HepG2 (cell line): ENCODE measurements around the gene HLA-DMB. TPM values are rescaled to one million over a fixed set of nuclear protein-coding genes. Genes with fewer than 3 reads are reported as not detected.
A peak's percentile ranks its signal among the peaks of the same experiment; 100 is the strongest.

Source experiments
- ARHGAP35 ChIP-seq: sonication (generic); formaldehyde crosslinking; IDR thresholded peaks from 2 replicates; pipeline ENCODE4 v1.9.0; 2022; ENCODE audit warnings: mild to moderate bottlenecking, inconsistent platforms, moderate library complexity, missing genetic modification reagents, borderline replicate concordance
- DPF2 ChIP-seq: sonication (generic); formaldehyde crosslinking; IDR thresholded peaks from 2 replicates; pipeline ENCODE4 v1.4.0; 2020; ENCODE audit warnings: mild to moderate bottlenecking, low read depth, missing genetic modification reagents, borderline replicate concordance
- KAT2B ChIP-seq: fragments of 150-350 bp; IDR thresholded peaks from 2 replicates; pipeline ENCODE4 v1.6.1; 2014; ENCODE audit warnings: low read depth, low read length, borderline replicate concordance
- MAF1 ChIP-seq: sonication (generic); formaldehyde crosslinking; IDR thresholded peaks from 2 replicates; pipeline ENCODE4 v1.5.0; 2020; ENCODE audit warnings: missing genetic modification reagents, borderline replicate concordance
- PAWR ChIP-seq: sonication (generic); formaldehyde crosslinking; IDR thresholded peaks from 2 replicates; pipeline ENCODE4 v1.4.0; 2020; ENCODE audit warnings: missing genetic modification reagents, mild to moderate bottlenecking, borderline replicate concordance
- RBM39 ChIP-seq: fragments of 200-400 bp; formaldehyde crosslinking; IDR thresholded peaks from one replicate; pipeline ENCODE4 v1.6.1; 2018; ENCODE audit warnings: antibody characterized with exemption, mild to moderate bottlenecking, low read depth, low read length; ENCODE audit not compliant: poor library complexity, severe bottlenecking
- ZBTB26 ChIP-seq: IDR thresholded peaks from 2 replicates; pipeline ENCODE4 v1.6.1; 2016; ENCODE audit warnings: missing compliant biosample characterization, missing genetic modification reagents, borderline replicate concordance
- ZBTB40 ChIP-seq, 2 experiments: fragments of 450-650 bp in 1 of 2; sonication (generic) in 1 of 2; formaldehyde crosslinking in 1 of 2; IDR thresholded peaks; 2 replicates each; pipeline versions ENCODE4 v1.6.1 to v1.8.0; 2016 to 2022; ENCODE audit warnings: antibody characterized with exemption in 1 of 2, mild to moderate bottlenecking in 1 of 2, missing genetic modification reagents in 1 of 2
- ZFP36L2 ChIP-seq: sonication (generic); formaldehyde crosslinking; IDR thresholded peaks from 2 replicates; pipeline ENCODE4 v1.4.0; 2020; ENCODE audit warnings: missing genetic modification reagents
- ZNF33B ChIP-seq: sonication (generic); formaldehyde crosslinking; IDR thresholded peaks from 2 replicates; pipeline ENCODE4 v1.5.1; 2020; ENCODE audit warnings: mild to moderate bottlenecking, missing genetic modification reagents
- ZNF766 ChIP-seq: sonication (generic); formaldehyde crosslinking; IDR thresholded peaks from 2 replicates; pipeline ENCODE4 v1.5.0; 2020; ENCODE audit warnings: missing genetic modification reagents, borderline replicate concordance
- ZSCAN5A ChIP-seq: sonication (generic); formaldehyde crosslinking; IDR thresholded peaks from 2 replicates; pipeline ENCODE4 v1.8.0; 2022; ENCODE audit warnings: mild to moderate bottlenecking, missing genetic modification reagents, borderline replicate concordance
- polyA plus RNA-seq, 8 experiments: library from polyadenylated mRNA; depleted of rRNA in 3 of 8; stranded (reverse) in 7 of 8; unstranded in 1 of 8; fragments of >200 nt; fragmentation: Illumina TruSeq in 4 of 8; extraction: Trizol in 4 of 8; gene quantifications; 2 replicates each; pipeline versions ENCODE4 v1.2.1 to v1.2.3, GENCODE V29; 2011 to 2016; ENCODE audit warnings: low read depth in 4 of 8, missing spikeins in 1 of 8, mixed read lengths in 1 of 8; ENCODE audit not compliant: insufficient read depth in 1 of 8
- total RNA-seq, 5 experiments: library from RNA; depleted of rRNA; stranded (reverse); fragments of >200 nt; fragmentation: Illumina TruSeq; extraction: Trizol; gene quantifications; 2 replicates each; pipeline ENCODE4 v1.2.3, GENCODE V29; 2016; ENCODE audit warnings: low read depth in 1 of 5
- TF ChIP-seq, protein P1 (sequence below): IDR thresholded peaks from 2 replicates; pipeline ENCODE4 v1.6.1; 2016; ENCODE audit warnings: missing genetic modification reagents, missing compliant biosample characterization

The HLA-DMB gene
- total and polyA plus RNA-seq, 2 of the 13 experiments (the other 11 are each of a cell fraction or from before 2014, with no cell fraction given) = not detected

DNA sequence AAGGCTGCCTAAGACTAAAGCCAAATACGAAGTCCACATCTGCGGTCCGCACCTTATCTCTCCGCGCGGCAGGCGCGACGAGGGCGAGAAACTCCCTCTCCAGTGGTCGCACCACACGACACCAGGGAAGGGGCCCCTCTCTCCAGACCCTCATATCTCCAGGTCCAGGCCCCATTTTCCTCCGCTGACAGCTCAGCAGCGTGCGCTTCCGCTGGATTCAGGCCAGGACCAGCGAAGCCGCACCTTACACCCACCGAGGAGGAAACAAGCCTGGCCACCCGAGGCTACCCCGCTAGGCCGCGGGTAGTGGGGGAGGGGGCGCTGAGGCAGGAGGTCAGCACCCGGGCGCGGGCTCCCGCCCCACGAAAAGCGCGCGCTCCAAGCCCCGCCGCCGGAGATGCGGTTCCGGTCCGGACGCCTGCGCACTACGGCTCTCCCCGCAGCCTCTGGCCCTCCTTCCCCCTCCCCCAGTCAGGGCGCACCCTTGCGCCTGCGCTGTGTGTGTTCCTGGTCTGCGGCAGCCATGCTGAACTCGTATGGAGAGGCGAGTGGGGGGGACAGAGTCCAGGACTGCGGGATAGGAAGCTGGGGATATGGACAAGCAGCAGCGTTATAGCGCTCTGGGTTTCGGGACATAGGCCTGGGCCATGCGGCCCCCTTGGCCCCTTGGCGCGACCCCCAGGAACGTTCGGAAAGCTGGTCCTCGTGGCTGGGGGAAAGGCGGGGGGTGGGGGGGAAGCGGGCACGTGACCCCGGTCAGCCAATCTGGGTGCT is 27.5 kb upstream of the HLA-DMB start, which contains the start of gene BRD2 (continued):
- no peak for TF ChIP-seq KAT2B
- no peak for TF ChIP-seq ZFP36L2
- TF ChIP-seq ARHGAP35 (CRISPR knock-in tag) = peak; percentile 87
- TF ChIP-seq ZBTB40 (IDR thresholded peaks at IDR 0.05) = no peak
- TF ChIP-seq ZBTB40 (CRISPR knock-in tag; IDR thresholded peaks at IDR 0.05) = peak; percentile 91
- TF ChIP-seq PAWR (CRISPR knock-in tag) = no peak
- peak; percentile 85; the same call in 1 of the 2 replicates for TF ChIP-seq ZNF766 (CRISPR knock-in tag)
- TF ChIP-seq, protein P1, sequence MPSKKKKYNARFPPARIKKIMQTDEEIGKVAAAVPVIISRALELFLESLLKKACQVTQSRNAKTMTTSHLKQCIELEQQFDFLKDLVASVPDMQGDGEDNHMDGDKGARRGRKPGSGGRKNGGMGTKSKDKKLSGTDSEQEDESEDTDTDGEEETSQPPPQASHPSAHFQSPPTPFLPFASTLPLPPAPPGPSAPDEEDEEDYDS = peak; percentile 74
- TF ChIP-seq ZNF33B (CRISPR knock-in tag) = peak; percentile 73; the same call in 1 of the 2 replicates
- peak; percentile 47; the same call in 1 of the 2 replicates for TF ChIP-seq DPF2 (CRISPR knock-in tag)
- peak; percentile 10; the same call in 1 of the 2 replicates for TF ChIP-seq ZBTB26 (CRISPR knock-in tag)
- 0 out of 2 replicates have a peak, but pooled peaks have one; percentile 70 for TF ChIP-seq MAF1
- peak; percentile 94 for TF ChIP-seq RBM39
- 0 out of 2 replicates have a peak, but pooled peaks have one; percentile 49 for TF ChIP-seq ZSCAN5A (CRISPR knock-in tag)
